A549 treated with Hydrocortisone at 1 μM for 4 hours (cell line): Measurements from ENCODE around the gene CRB3. TPM values are rescaled to one million over a fixed set of nuclear protein-coding genes. Genes with fewer than 3 reads are reported as not detected.

Experiments
- total RNA-seq: library from RNA; stranded (reverse); fragments of 200-300 nt; extraction: Qiagen RNA extraction; gene quantifications from 5 replicates; pipeline ENCODE4 v1.2.3, GENCODE V29; 2022

Gene CRB3
- 3.1 to 4.6 TPM (median 4.2 TPM) in 5 replicates for total RNA-seq

DNA sequence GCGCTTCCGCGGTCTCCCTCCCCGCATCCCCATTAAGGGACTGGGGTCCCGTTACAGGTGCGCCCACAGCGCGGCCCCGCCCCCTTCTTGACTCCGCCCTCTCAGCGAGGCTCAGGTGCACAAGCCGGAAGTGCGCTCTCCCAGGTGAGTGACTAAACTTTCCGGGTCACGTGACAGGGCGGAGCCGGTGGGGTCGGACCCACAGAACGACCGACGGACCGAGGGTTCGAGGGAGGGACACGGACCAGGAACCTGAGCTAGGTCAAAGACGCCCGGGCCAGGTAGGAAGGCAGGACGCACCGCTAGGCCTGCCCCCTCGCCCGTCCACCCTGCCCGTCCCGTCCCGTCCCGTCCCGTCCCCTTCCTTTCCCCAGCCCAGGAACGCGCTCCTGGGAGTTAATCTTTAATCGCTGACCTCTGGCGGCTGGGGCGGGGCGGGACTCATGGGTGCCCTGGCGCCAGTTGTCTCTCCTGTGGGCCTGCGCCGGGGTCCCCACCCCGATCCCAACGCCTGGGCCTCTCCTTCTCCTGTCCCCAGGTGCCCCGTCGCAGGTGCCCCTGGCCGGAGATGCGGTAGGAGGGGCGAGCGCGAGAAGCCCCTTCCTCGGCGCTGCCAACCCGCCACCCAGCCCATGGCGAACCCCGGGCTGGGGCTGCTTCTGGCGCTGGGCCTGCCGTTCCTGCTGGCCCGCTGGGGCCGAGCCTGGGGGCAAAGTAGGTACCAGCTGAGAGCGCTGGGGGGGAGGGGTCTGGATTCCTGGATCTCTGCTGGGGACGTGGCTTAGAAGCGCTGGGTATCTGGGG, at the start of gene CRB3:
CRB3 (plus strand) TSS at position 202 of the 804 bp plus-strand sequence; CDS start at position 633, 431 bp downstream.

GRCh38 chr19:6424195-6424938, 39.7 kb upstream of the CRB3 start, which contains the start of gene KHSRP:
Gene KHSRP, minus strand, starts transcription at chr19:6424811. Its CDS starts 110 bp downstream, at chr19:6424701.

DNA sequence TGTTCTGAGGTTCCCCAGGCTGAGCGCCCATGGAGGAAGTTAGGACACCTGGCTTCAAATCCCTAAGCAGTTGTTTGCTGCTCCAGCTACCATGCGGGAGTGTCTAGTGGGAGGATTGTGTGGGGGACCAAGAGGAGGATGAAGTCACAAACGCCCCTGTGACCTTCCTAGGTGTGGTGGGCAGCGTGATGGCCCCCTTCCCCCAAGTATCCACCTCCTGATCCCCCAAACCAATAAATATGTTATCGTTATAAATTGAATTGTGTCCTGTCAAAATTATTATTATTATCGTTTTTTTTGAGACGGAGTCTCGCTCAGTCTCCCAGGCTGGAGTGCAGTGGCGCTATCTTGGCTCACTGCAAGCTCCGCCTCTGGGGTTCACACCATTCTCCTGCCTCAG, 30.4 kb upstream of the CRB3 start, which contains the start of gene SLC25A41:
SLC25A41 (minus strand) TSS at position 101 of the 400 bp plus-strand sequence; CDS start at position 31, 70 bp downstream.

DNA sequence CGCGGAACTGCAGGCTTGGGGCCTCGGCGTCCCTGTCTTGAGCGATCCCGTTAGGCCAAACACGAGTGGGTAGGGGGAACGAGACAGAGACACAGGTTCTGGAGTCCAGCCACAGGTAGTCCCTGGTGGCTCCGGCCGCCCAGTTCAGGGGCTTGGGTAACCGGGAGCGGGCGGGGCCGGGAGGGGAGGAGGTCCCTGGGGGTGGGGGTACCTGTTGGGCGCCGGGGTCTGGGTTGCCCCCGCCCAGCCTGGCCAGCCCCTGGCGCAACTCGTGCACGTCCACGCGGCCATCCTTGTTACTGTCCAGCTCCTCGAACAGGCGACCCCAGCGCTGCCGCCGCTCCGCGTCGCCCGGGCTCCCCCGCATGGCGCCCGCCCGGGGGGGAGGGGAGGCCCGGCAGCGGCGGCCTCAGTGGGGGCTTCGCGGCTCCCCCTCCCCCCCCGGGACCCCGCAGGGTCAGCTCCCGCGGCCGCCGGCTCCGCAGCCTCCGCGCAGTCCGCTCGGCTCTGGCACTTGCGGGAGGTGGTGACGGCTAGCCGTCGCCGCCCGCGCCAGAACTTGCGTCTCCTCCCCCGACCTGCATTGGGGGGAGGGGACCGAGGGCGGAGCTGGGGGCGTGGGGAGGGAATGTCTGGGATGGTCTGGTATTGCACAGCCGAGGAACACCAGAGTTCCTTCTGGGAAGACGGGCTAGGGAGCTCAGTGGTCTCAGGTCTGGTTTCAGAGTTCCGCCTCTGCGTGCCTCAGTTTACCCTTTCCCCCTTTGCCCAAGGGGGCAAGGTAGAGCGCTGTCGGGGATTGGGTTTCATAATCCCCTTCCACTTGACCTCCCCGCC, 4.6 kb upstream of the CRB3 start, which contains the start of gene SLC25A23:
SLC25A23 (minus strand) TSS at position 531 of the 837 bp plus-strand sequence; CDS start at position 367, 164 bp downstream.

DNA sequence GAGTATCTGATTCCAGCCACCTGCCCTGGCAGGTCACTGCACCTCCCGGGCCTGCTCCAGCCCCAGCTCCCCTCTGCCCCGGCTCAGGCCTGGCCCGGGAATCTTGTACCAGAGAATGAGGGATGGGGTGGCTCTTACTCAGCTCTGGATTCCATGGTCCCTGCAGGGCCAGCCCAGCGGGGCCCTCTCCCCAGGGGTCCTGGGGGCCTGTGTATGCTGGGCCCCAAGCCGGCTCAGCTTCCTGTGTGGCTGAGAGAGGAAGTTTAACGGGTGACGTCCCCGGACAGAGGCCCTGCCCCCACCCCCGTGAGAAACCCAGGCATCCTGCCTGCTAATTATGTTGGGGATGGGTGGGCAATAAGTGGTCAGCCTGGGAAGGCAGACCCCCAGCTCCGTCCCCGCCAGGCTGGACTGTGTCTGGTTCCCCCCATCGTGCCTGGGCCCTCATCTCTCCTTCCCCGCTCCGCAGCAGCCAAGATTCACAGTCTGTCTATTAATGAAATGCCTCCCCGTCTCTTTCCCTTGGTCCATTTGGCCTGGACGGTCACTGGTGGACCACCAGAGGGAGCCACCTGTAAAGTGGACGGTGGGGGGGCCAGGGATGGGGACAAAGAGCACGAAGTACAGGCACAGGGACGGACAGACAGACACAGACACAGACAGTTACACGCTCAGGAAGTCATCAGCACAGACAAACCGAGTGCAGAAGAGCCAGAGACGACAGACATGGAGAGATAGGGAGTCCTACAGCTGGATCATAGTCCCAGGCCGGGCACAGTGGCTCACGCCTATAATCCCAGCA, 17.7 kb downstream of the CRB3 start, which contains the start of gene DENND1C:
DENND1C (minus strand) TSS at position 247 of the 802 bp plus-strand sequence; CDS start at position 155, 92 bp downstream.

DNA sequence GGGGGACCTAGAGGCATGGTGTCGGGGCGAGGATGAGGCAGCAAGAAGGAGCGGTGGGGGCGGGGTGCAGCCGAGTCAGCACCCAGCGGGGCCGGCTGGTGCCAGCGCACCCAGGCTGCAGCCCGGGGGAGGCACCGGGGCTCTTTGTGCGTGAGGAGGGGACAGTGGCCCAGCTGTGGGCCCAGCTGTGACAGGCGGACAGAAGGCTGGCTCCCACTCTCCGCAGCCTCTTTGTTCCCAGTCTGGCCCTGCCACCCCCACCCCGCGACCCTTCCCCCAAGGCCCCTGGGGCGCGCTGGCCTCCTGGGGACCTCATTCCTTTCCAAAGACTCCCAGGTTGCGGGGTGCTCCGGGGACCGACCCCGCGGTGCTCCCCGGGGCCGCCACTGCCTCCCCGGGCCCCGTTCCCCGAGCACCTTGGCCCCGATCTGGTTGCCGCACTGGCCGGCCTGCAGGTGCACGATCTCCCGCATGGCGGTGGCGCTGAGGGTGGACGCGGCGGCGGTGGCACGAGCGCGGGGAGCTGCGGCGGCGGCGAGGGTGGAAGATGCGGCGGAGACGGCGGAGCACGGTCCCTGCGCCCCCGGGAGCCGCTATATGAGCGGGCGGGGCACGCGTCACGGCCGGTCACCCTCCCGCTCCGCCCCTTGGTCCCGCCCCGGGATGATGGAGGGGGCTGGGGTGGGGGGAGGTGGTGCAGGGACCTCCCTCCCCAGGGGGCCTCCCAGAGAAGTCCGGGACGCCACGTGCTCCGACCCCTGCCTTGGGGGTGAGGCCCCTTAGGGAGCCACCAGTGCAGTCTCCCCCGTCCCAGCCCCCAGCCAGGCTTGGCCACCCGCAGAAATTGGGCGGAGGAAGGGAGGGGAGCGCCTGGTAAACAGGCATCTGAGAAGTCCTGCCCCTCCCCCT, 37.9 kb downstream of the CRB3 start, which contains the start of gene TUBB4A:
TUBB4A (minus strand) TSS at position 570 of the 909 bp plus-strand sequence; CDS start at position 473, 97 bp downstream.

Other genes starting within 250 kb of the CRB3 start
- 19.5 to 21.6 TPM (median 20.5 TPM) in 5 replicates for gene MLLT1, start 184.3 kb upstream of the CRB3 start, total RNA-seq
- not detected in 5 replicates for gene ACER1, start 130.7 kb upstream of the CRB3 start, total RNA-seq
- 41.0 to 77.7 TPM (median 72.0 TPM) in 5 replicates for gene CLPP, start 102.7 kb upstream of the CRB3 start, total RNA-seq
- 14.2 to 39.7 TPM (median 37.3 TPM) in 5 replicates for gene ALKBH7, start 91.5 kb upstream of the CRB3 start, total RNA-seq
- 0.46 to 1.0 TPM (median 0.77 TPM) in 5 replicates for gene PSPN, start 88.3 kb upstream of the CRB3 start, total RNA-seq
- 53.0 to 62.0 TPM (median 54.9 TPM) in 5 replicates for gene GTF2F1, start 71.1 kb upstream of the CRB3 start, total RNA-seq
- 179 to 222 TPM (median 196 TPM) in 5 replicates for gene KHSRP, start 39.5 kb upstream of the CRB3 start, total RNA-seq
- 0.08 to 0.13 TPM (median 0.12 TPM) in 3 of 5 replicates, not detected in the others for gene SLC25A41, start 30.5 kb upstream of the CRB3 start, total RNA-seq
- 17.5 to 20.9 TPM (median 18.9 TPM) in 5 replicates for gene SLC25A23, start 4.5 kb upstream of the CRB3 start, total RNA-seq
- gene DENND1C, start 17.5 kb downstream of the CRB3 start, total RNA-seq: 0.13 to 0.25 TPM (median 0.21 TPM) in 5 replicates
- 6.0 to 7.4 TPM (median 6.6 TPM) in 5 replicates for gene TUBB4A, start 38.0 kb downstream of the CRB3 start, total RNA-seq
- gene TNFSF9, start 66.8 kb downstream of the CRB3 start, total RNA-seq: 2.3 to 4.8 TPM (median 4.5 TPM) in 5 replicates
- 11.4 to 24.9 TPM (median 21.6 TPM) in 5 replicates for gene CD70, start 126.9 kb downstream of the CRB3 start, total RNA-seq
- gene TNFSF14, start 205.9 kb downstream of the CRB3 start, total RNA-seq: 0.05 to 0.17 TPM (median 0.13 TPM) in 5 replicates